Inflammatory macrophage (primary cell): Measurements from ENCODE around the gene USP20.

Experiments
- DNase-seq, 2 donors: peaks; one replicate each; pipeline ENCODE4 v3.0.0-alpha.2; 2020 to 2022

USP20 gene

GRCh38 chr9:129875687-129876395 is 40.6 kb downstream of the USP20 start:
- no peak for DNase-seq

- DNase-seq: no peak
Measured at GRCh38 chr9:129876815-129877214, 41.6 kb downstream of the USP20 start.

- no peak for DNase-seq
Measured at GRCh38 chr9:129878291-129878690, 43.0 kb downstream of the USP20 start.

GRCh38 chr9:129879103-129879699 is 43.9 kb downstream of the USP20 start:
- DNase-seq: no peak

- no peak for DNase-seq
Measured at GRCh38 chr9:129879991-129880653, 44.9 kb downstream of the USP20 start.

- DNase-seq: no peak
Measured at GRCh38 chr9:129880654-129881546, 45.6 kb downstream of the USP20 start.

- DNase-seq: no peak
Measured at GRCh38 chr9:129881547-129882324, 46.5 kb downstream of the USP20 start.

- peak; percentile 89 to 92 for DNase-seq
Measured at GRCh38 chr9:129884220-129885017, 49.2 kb downstream of the USP20 start.

- DNase-seq: peak; percentile 14 to 38
Measured at GRCh38 chr9:129885018-129885669, 49.9 kb downstream of the USP20 start.

- DNase-seq: peak; percentile 95 to 96
Measured at GRCh38 chr9:129885670-129886106, 50.4 kb downstream of the USP20 start.

- DNase-seq: peak in 1 of 2 donors; percentile 30
Measured at GRCh38 chr9:129886226-129887174, 51.2 kb downstream of the USP20 start.

GRCh38 chr9:129887334-129888292 is 52.4 kb downstream of the USP20 start:
- DNase-seq: peak; percentile 47 to 66

- DNase-seq: peak; percentile 58 to 75
Measured at GRCh38 chr9:129888293-129889121, 53.2 kb downstream of the USP20 start.

- peak; percentile 34 to 38 for DNase-seq
Measured at GRCh38 chr9:129889122-129889940, 54.1 kb downstream of the USP20 start.

- DNase-seq: peak; percentile 67 to 73
Measured at GRCh38 chr9:129889941-129890717, 54.9 kb downstream of the USP20 start.
